HG03558 (cell line): ENCODE data around the gene BTBD7.
A peak's percentile ranks its signal among the peaks of the same experiment; 100 is the strongest.
"Not testable (repeated sequence)": the region's sequence is repeated elsewhere in the genome, so short reads cannot be mapped to it uniquely, and the experiment has no call there.

Experiments
- ATAC-seq: cut with Tn5 transposase; IDR thresholded peaks from one replicate; pipeline ENCODE4 v1.9.1; 2021; ENCODE audit warnings: moderate number of reproducible peaks; ENCODE audit not compliant: unreplicated experiment; ENCODE audit errors: extremely low read depth

Gene BTBD7

GRCh38 chr14:93249128-93249831, 83.6 kb downstream of the BTBD7 start:
- no peak for ATAC-seq

GRCh38 chr14:93246534-93246933, 86.3 kb downstream of the BTBD7 start:
- ATAC-seq = no peak

GRCh38 chr14:93245764-93246420, 86.9 kb downstream of the BTBD7 start:
- ATAC-seq = no peak

- ATAC-seq = no peak
Measured at GRCh38 chr14:93240678-93241000, 92.2 kb downstream of the BTBD7 start.

- ATAC-seq = no peak
Measured at GRCh38 chr14:93239869-93240677, 92.8 kb downstream of the BTBD7 start.

- ATAC-seq = no peak
Measured at GRCh38 chr14:93234798-93235197, 98.0 kb downstream of the BTBD7 start.

GRCh38 chr14:93233078-93233477, 99.8 kb downstream of the BTBD7 start:
- not testable (repeated sequence) for ATAC-seq

- no peak for ATAC-seq
Measured at GRCh38 chr14:93232159-93232558, 100.7 kb downstream of the BTBD7 start.

GRCh38 chr14:93231129-93231979, 101.5 kb downstream of the BTBD7 start:
- no peak for ATAC-seq

GRCh38 chr14:93230539-93230938, 102.3 kb downstream of the BTBD7 start:
- ATAC-seq = no peak

- ATAC-seq = no peak
Measured at GRCh38 chr14:93228550-93228949, 104.3 kb downstream of the BTBD7 start.

GRCh38 chr14:93223565-93223964, 109.3 kb downstream of the BTBD7 start:
- no peak for ATAC-seq

GRCh38 chr14:93220509-93220908, 112.3 kb downstream of the BTBD7 start:
- no peak for ATAC-seq

- ATAC-seq = no peak
Measured at GRCh38 chr14:93219103-93219726, 113.6 kb downstream of the BTBD7 start.

- ATAC-seq = no peak
Measured at GRCh38 chr14:93214598-93214997, 118.2 kb downstream of the BTBD7 start.

GRCh38 chr14:93212432-93212831, 120.4 kb downstream of the BTBD7 start:
- ATAC-seq = peak; percentile 74

GRCh38 chr14:93207468-93208308, 125.1 kb downstream of the BTBD7 start:
- peak; percentile 8 for ATAC-seq

GRCh38 chr14:93206793-93207467, 125.9 kb downstream of the BTBD7 start, which contains the start of the genes GON7 and UBR7:
GON7 (minus strand) TSS chr14:93207065; CDS start chr14:93207037, 28 bp downstream.
UBR7 (plus strand) TSS chr14:93207256; CDS start chr14:93207292, 36 bp downstream.
- ATAC-seq = peak; percentile 81
